Uterus (tissue), 4 donors: ENCODE data around the gene TMEM158. TPM values are rescaled to one million over a fixed set of nuclear protein-coding genes. Genes with fewer than 3 reads are reported as not detected.

ENCODE experiments used
- DNase-seq, 2 donors: peaks; one replicate each; pipeline ENCODE4 v3.0.0-alpha.2; 2019 to 2020
- H3K27ac ChIP-seq, 2 donors: fragments of 200-600 bp; sonication (generic); 1 replicate in 1 of 2; 2 replicates in 1 of 2; pipeline ENCODE4 v1.5.1; 2016 to 2018
- H3K27me3 ChIP-seq, 2 donors: fragments of 200-600 bp; sonication (generic); one replicate each; pipeline ENCODE4 v1.5.1; 2018 to 2019; ENCODE audit warnings: control low read depth in 1 of 2
- H3K36me3 ChIP-seq, 2 donors: fragments of 200-600 bp; sonication (generic); one replicate each; pipeline ENCODE4 v1.5.1; 2019; ENCODE audit warnings: control low read depth in 1 of 2
- H3K4me1 ChIP-seq, 2 donors: fragments of 200-600 bp; sonication (generic); one replicate each; pipeline ENCODE4 v1.5.1; 2018 to 2019; ENCODE audit warnings: control low read depth in 1 of 2
- H3K4me3 ChIP-seq, 2 donors: fragments of 200-600 bp; sonication (generic); 1 replicate in 1 of 2; 2 replicates in 1 of 2; pipeline ENCODE4 v1.5.1; 2018 to 2019; ENCODE audit warnings: mild to moderate bottlenecking in 1 of 2
- H3K9me3 ChIP-seq, 2 donors: fragments of 200-600 bp; sonication (generic); one replicate each; pipeline ENCODE4 v1.5.1; 2019; ENCODE audit warnings: control low read depth in 1 of 2
- CTCF ChIP-seq, 4 experiments: fragments of 200-600 bp in 2 of 4; fragments of 450-650 bp in 2 of 4; sonication (generic) in 2 of 4; IDR thresholded peaks; one replicate each; pipeline ENCODE4 v1.5.1; 2016 to 2019; ENCODE audit warnings: antibody characterized with exemption in 4 of 4, mild to moderate bottlenecking in 2 of 4, moderate library complexity in 1 of 4
- POLR2A ChIP-seq, 2 donors: fragments of 450-650 bp; IDR thresholded peaks; one replicate each; pipeline ENCODE4 v1.6.1; 2016; ENCODE audit warnings: antibody characterized with exemption in 2 of 2, mild to moderate bottlenecking in 1 of 2, moderate library complexity in 1 of 2
- intact Hi-C: fragments of 100-400 bp; cut with DNase I; formaldehyde crosslinking; loops from one replicate; pipeline ENCODE4 v1.15.1; 2023; ENCODE audit warnings: low total_unique reads
- total RNA-seq, 4 donors: library from RNA; depleted of rRNA in 3 of 4; stranded (reverse); fragments of >200 nt in 3 of 4; gene quantifications; one replicate each; pipeline versions ENCODE4 v1.1.0 to v1.2.4, GENCODE V29; 2014 to 2023
- donor health status: DM: yes; HTN: yes; CAD: no.

The TMEM158 gene
- total RNA-seq, 4 donors from 2014 or later, result 2.6 to 93.1 (median 47.8) TPM

GRCh38 chr3:45272032-45272810 lies 46.1 kb upstream of the TMEM158 start:
- Histone ChIP-seq H3K4me3 (no peak overlapping the region), H3K9me3 (no peaks in the 10 kb centered on the region), H3K36me3 (no peaks in the 10 kb centered on the region), H3K27ac (no peak overlapping the region), H3K27me3 (no peaks in the 10 kb centered on the region), H3K4me1 (no peaks in the 10 kb centered on the region)
- TF ChIP-seq POLR2A (IDR thresholded peaks at IDR 0.05), result no peak
- no peak for TF ChIP-seq CTCF (IDR thresholded peaks at IDR 0.05)
- intact Hi-C loops, result no loop called here
- no peak for DNase-seq

- no peak for DNase-seq
- no peaks in the 10 kb centered on the region for H3K27me3 ChIP-seq
- H3K4me1 ChIP-seq, result no peaks in the 10 kb centered on the region
- no peaks in the 10 kb centered on the region for H3K36me3 ChIP-seq
- H3K9me3 ChIP-seq, result no peaks in the 10 kb centered on the region
- TF ChIP-seq CTCF (IDR thresholded peaks at IDR 0.05) (no peak), POLR2A (IDR thresholded peaks at IDR 0.05) (no peak)
- no peak overlapping the region for H3K4me3 ChIP-seq
- intact Hi-C loops, result no loop called here
- no peak overlapping the region for H3K27ac ChIP-seq
These were observed 43.9 kb upstream of the TMEM158 start for GRCh38 chr3:45269952-45270351.

- H3K27me3 ChIP-seq, result no peaks in the 10 kb centered on the region
- H3K4me1 ChIP-seq, result no peaks in the 10 kb centered on the region
- intact Hi-C loops, result no loop called here
- H3K27ac ChIP-seq, result no peak overlapping the region
- H3K9me3 ChIP-seq, result no peaks in the 10 kb centered on the region
- no peaks in the 10 kb centered on the region for H3K36me3 ChIP-seq
- no peak for TF ChIP-seq POLR2A (IDR thresholded peaks at IDR 0.05)
- TF ChIP-seq CTCF (IDR thresholded peaks at IDR 0.05), result no peak
- no peak for DNase-seq
- H3K4me3 ChIP-seq, result no peak overlapping the region
These were observed 41.0 kb upstream of the TMEM158 start for GRCh38 chr3:45267097-45267496.

- intact Hi-C loops, result no loop called here
- H3K4me1 ChIP-seq, result no peaks in the 10 kb centered on the region
- DNase-seq, result no peak
- TF ChIP-seq POLR2A (IDR thresholded peaks at IDR 0.05) (no peak), CTCF (IDR thresholded peaks at IDR 0.05) (no peak)
- H3K4me3 ChIP-seq, result no peak overlapping the region
- H3K27me3 ChIP-seq, result no peaks in the 10 kb centered on the region
- no peak overlapping the region for H3K27ac ChIP-seq
- H3K9me3 ChIP-seq, result no peaks in the 10 kb centered on the region
- no peaks in the 10 kb centered on the region for H3K36me3 ChIP-seq
These were observed 35.4 kb upstream of the TMEM158 start for GRCh38 chr3:45261333-45262110.

- Histone ChIP-seq H3K27ac (no peak overlapping the region), H3K4me1 (no peaks in the 10 kb centered on the region), H3K27me3 (no peaks in the 10 kb centered on the region), H3K9me3 (no peaks in the 10 kb centered on the region), H3K36me3 (no peaks in the 10 kb centered on the region), H3K4me3 (no peak overlapping the region)
- intact Hi-C loops, result no loop called here
- no peak for DNase-seq
- TF ChIP-seq POLR2A (IDR thresholded peaks at IDR 0.05), result no peak
- no peak for TF ChIP-seq CTCF (IDR thresholded peaks at IDR 0.05)
These were observed 33.0 kb upstream of the TMEM158 start for GRCh38 chr3:45259133-45259532.
